DOHH2 (cell line): ENCODE measurements around the gene TSPAN4.

Experiments used
- CTCF ChIP-seq: fragments of 200-600 bp; sonication (generic); IDR thresholded peaks from one replicate; pipeline ENCODE4 v1.5.1; 2014; ENCODE audit warnings: antibody characterized with exemption, mild to moderate bottlenecking, low read depth, low read length; ENCODE audit not compliant: poor library complexity, severe bottlenecking
- EZH2phosphoT487 ChIP-seq: fragments of 200-600 bp; sonication (generic); IDR thresholded peaks from 2 replicates; pipeline ENCODE4 v1.6.1; 2017; ENCODE audit warnings: borderline replicate concordance, mild to moderate bottlenecking, antibody characterized with exemption, low read length, moderate library complexity, mixed read lengths

- no peak for TF ChIP-seq CTCF
- TF ChIP-seq EZH2phosphoT487, result no peak
Observed at GRCh38 chr11:802693-803466, 39.8 kb upstream of the TSPAN4 start.
